ENCODE measurements around the gene EGR2. TPM values are rescaled to one million over a fixed set of nuclear protein-coding genes. Genes with fewer than 3 reads are reported as not detected.

The EGR2 gene
- total RNA-seq, 1 experiment from 2014 or later: 0.92 TPM

GRCh38 chr10:62818426-62819011, 2.4 kb upstream of the EGR2 start (continued):
- peak; percentile 96 for TF ChIP-seq TCF7 (CRISPR knock-in tag; IDR thresholded peaks at IDR 0.05; ENCODE audit: low read depth)
- no peak for TF ChIP-seq ZNF396 (CRISPR knock-in tag; IDR thresholded peaks at IDR 0.05; ENCODE audit: borderline replicate concordance)
- TF ChIP-seq NFE2L1 (CRISPR knock-in tag; IDR thresholded peaks at IDR 0.05): peak; percentile 93; the same call in 1 of the 2 replicates
- peak; percentile 90 for TF ChIP-seq CREB1 (CRISPR knock-in tag; IDR thresholded peaks at IDR 0.05)
- TF ChIP-seq, protein P1, sequence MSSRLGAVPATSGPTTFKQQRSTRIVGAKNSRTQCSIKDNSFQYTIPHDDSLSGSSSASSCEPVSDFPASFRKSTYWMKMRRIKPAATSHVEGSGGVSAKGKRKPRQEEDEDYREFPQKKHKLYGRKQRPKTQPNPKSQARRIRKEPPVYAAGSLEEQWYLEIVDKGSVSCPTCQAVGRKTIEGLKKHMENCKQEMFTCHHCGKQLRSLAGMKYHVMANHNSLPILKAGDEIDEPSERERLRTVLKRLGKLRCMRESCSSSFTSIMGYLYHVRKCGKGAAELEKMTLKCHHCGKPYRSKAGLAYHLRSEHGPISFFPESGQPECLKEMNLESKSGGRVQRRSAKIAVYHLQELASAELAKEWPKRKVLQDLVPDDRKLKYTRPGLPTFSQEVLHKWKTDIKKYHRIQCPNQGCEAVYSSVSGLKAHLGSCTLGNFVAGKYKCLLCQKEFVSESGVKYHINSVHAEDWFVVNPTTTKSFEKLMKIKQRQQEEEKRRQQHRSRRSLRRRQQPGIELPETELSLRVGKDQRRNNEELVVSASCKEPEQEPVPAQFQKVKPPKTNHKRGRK (CRISPR knock-in tag; IDR thresholded peaks at IDR 0.05; ENCODE audit: borderline replicate concordance): no peak
- TF ChIP-seq EMX1 (CRISPR knock-in tag; IDR thresholded peaks at IDR 0.05): no peak
- TF ChIP-seq, protein P2, sequence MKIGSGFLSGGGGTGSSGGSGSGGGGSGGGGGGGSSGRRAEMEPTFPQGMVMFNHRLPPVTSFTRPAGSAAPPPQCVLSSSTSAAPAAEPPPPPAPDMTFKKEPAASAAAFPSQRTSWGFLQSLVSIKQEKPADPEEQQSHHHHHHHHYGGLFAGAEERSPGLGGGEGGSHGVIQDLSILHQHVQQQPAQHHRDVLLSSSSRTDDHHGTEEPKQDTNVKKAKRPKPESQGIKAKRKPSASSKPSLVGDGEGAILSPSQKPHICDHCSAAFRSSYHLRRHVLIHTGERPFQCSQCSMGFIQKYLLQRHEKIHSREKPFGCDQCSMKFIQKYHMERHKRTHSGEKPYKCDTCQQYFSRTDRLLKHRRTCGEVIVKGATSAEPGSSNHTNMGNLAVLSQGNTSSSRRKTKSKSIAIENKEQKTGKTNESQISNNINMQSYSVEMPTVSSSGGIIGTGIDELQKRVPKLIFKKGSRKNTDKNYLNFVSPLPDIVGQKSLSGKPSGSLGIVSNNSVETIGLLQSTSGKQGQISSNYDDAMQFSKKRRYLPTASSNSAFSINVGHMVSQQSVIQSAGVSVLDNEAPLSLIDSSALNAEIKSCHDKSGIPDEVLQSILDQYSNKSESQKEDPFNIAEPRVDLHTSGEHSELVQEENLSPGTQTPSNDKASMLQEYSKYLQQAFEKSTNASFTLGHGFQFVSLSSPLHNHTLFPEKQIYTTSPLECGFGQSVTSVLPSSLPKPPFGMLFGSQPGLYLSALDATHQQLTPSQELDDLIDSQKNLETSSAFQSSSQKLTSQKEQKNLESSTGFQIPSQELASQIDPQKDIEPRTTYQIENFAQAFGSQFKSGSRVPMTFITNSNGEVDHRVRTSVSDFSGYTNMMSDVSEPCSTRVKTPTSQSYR (CRISPR knock-in tag; IDR thresholded peaks at IDR 0.05): peak; percentile 81
- TF ChIP-seq MAX (CRISPR knock-in tag; IDR thresholded peaks at IDR 0.05): peak; percentile 98
- peak; percentile 96 for TF ChIP-seq ELF4 (CRISPR knock-in tag; IDR thresholded peaks at IDR 0.05; ENCODE audit: low read depth)
- TF ChIP-seq NR2C2 (CRISPR knock-in tag; IDR thresholded peaks at IDR 0.05): peak; percentile 71
- TF ChIP-seq ZNF532 (CRISPR knock-in tag; IDR thresholded peaks at IDR 0.05; ENCODE audit: borderline replicate concordance): peak; percentile 64; the same call in 1 of the 2 replicates

DNA sequence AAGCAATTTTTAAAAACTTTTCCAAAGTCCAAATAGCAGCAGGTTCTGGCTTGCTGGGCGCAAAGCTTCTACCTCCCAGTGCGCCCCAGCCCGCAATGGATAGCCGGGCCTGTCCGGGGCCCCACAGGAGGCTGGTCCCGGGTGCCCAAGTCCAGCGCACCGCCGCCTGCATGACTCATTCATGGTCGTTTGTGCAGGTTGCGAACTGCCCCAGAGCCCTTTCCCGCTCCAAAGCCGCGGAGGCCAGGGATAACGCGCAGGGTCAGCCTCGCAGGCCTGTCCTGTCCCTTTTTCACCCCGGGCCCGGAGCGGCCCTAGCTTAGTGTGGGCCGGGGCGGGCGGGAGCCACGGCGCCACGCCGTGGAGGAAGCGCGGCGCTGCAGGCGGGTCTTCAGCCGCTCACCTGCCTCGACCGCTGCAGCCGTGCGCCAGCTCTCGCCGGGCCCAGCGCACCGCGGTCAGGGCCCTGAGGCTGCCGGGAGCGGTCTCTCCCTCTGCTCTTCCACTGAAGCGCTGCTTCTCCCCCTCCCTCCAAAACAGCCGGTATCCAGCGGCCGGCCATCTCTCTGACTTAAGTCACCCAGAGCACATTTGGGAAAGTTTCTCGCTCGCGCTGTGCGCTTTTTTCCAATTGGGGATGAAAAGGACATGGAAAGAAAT, 1.7 kb upstream of the EGR2 start:
- Mint-ChIP-seq H3K27me3 (ENCODE audit: low read depth) (peaks cover 85% of the 10 kb centered on the region), H3K4me1 (peaks cover 30% of the 10 kb centered on the region), H3K9me3 (no peaks in the 10 kb centered on the region), H3K36me3 (no peaks in the 10 kb centered on the region), H3K4me3 (peak overlapping the region; percentile 95), H3K27ac (no peak overlapping the region)
- ChIA-PET POLR2A (interaction anchor here (0.6 to 3.4 kb wide), 2 partner anchors 13 to 341 kb away, joined by 3 to 28 read pairs; partner anchors contain the start of gene ADO), CTCF (interaction anchor here (0.5 to 5.9 kb wide), 46 partner anchors 8 to 1768 kb away, joined by 3 to 99 read pairs (median 4); partner anchors contain the start of genes ADO and NRBF2)
- ATAC-seq (peak; percentile 62), DNase-seq (ENCODE audit: low spot score) (peak; percentile 81)
- TF ChIP-seq CTCF (IDR thresholded peaks at IDR 0.05): peak; percentile 57
- no peak for TF ChIP-seq USF2 (CRISPR knock-in tag; IDR thresholded peaks at IDR 0.05)
- TF ChIP-seq AFF4 (CRISPR knock-in tag; IDR thresholded peaks at IDR 0.05; ENCODE audit: borderline replicate concordance): 0 out of 2 replicates have a peak, but pooled peaks have one; percentile 13
- TF ChIP-seq ELF4 (CRISPR knock-in tag; IDR thresholded peaks at IDR 0.05; ENCODE audit: low read depth): no peak
- peak; percentile 99 for TF ChIP-seq ZNF121 (CRISPR knock-in tag; IDR thresholded peaks at IDR 0.05)
- TF ChIP-seq HMGXB4 (CRISPR knock-in tag; IDR thresholded peaks at IDR 0.05): peak; percentile 71; the same call in 1 of the 2 replicates
